ENCODE data around the gene FOXP1. TPM values are rescaled to one million over a fixed set of nuclear protein-coding genes. Genes with fewer than 3 reads are reported as not detected.

The FOXP1 gene
- total and polyA plus RNA-seq, 4 donors: 15.2 to 263 (median 110) TPM

DNA sequence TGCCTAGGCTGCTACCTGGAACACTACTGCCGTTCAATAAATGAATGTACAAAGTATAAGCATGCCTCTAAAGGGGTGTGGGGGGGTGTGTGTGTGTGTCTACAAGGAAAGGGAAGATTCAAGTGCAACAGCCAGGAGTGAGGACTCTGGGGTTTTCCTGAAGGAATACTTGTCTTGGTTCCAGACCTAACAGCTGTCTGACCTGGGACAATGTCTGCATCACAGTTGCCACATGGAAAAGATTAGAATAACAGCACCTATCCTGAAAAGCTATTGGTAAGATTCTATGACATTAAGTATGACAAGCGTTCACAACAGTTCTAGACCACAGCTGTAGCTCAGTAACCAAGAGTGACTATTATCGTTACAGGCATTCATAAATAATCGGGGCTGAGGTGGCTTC, 345.2 kb downstream of the FOXP1 start:
- H3K4me1 ChIP-seq (ENCODE audit: control insufficient read depth in 1 of 2, insufficient read depth in 2 of 2, low read length in 2 of 2): peaks cover 4 to 13% of the 10 kb centered on the region in 2 donors
- no peaks in the 10 kb centered on the region for H3K27me3 ChIP-seq (ENCODE audit: control insufficient read depth in 1 of 2, insufficient read depth in 2 of 2, low read length in 1 of 2)
- H3K9me3 ChIP-seq (ENCODE audit: control insufficient read depth, low read length): no peaks in the 10 kb centered on the region
- 58% methylated on average over 4 of the region's 4 CpGs for WGBS, 2 donors
- peak overlapping the region; percentile 90 to 100 for H3K27ac ChIP-seq (ENCODE audit: low read depth in 1 of 2, low read length in 2 of 2)
- H3K4me3 ChIP-seq (ENCODE audit: low read length in 2 of 2): no peak overlapping the region
- H3K36me3 ChIP-seq (ENCODE audit: control insufficient read depth in 1 of 2, insufficient read depth in 2 of 2, low read length in 1 of 2): no peaks in the 10 kb centered on the region
- intact Hi-C loops (cut with DNase I): no loop called here
- DNase-seq (no peak), ATAC-seq (ENCODE audit: low FRiP score) (no peak)

DNA sequence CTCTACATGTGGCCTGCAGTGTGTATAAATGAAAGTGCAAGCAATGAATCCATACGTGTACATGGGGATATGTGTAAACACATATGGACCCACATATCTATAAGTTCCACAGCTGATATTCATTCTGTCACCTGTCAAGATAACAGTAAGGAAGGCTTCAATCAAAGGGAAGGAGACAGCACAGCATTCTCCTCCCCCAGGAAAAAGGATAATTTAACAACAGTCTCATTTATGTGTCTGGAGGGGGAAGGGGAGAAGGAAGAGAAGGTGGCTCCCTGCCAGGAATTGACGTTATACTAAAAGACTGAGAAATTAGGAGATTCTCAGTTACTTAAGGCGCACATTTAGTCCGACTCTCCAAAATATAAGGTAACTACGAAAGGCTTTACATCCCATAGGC, 345.9 kb downstream of the FOXP1 start:
- Histone ChIP-seq H3K4me1 (ENCODE audit: control insufficient read depth in 1 of 2, insufficient read depth in 2 of 2, low read length in 2 of 2) (peaks cover 4 to 13% of the 10 kb centered on the region in 2 donors), H3K4me3 (ENCODE audit: low read length in 2 of 2) (no peak overlapping the region), H3K36me3 (ENCODE audit: control insufficient read depth in 1 of 2, insufficient read depth in 2 of 2, low read length in 1 of 2) (no peaks in the 10 kb centered on the region), H3K9me3 (ENCODE audit: control insufficient read depth, low read length) (no peaks in the 10 kb centered on the region), H3K27ac (ENCODE audit: low read depth in 1 of 2, low read length in 2 of 2) (peak overlapping the region; percentile 32 to 100), H3K27me3 (ENCODE audit: control insufficient read depth in 1 of 2, insufficient read depth in 2 of 2, low read length in 1 of 2) (no peaks in the 10 kb centered on the region)
- WGBS, 2 donors: 34 to 40% methylated on average over 5 of the region's 5 CpGs
- intact Hi-C loops (cut with DNase I): no loop called here
- no peak for ATAC-seq (ENCODE audit: low FRiP score)
- DNase-seq: no peak

DNA sequence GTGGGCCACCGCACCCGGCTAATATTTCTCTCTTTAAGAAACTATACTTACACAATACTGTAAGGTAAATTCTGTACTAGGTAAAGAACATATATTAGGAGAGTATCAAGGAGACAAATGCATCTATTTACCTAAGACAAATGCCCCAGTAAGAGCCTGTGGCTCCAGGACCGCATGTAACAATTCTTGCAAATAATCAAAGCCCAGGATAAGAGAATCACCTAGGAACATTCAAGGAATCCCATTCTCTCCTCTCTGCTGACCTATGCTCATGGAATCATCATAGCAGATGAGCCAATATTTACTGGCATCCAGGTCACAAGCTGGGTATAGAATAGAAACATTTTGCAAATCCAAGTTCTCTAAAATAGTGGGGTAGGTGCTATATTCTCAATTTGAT, 347.7 kb downstream of the FOXP1 start:
- DNase-seq (no peak), ATAC-seq (ENCODE audit: low FRiP score) (no peak)
- Histone ChIP-seq H3K4me1 (ENCODE audit: control insufficient read depth in 1 of 2, insufficient read depth in 2 of 2, low read length in 2 of 2) (peaks cover 4 to 13% of the 10 kb centered on the region in 2 donors), H3K36me3 (ENCODE audit: control insufficient read depth in 1 of 2, insufficient read depth in 2 of 2, low read length in 1 of 2) (no peaks in the 10 kb centered on the region), H3K4me3 (ENCODE audit: low read length in 2 of 2) (no peak overlapping the region), H3K27me3 (ENCODE audit: control insufficient read depth in 1 of 2, insufficient read depth in 2 of 2, low read length in 1 of 2) (no peaks in the 10 kb centered on the region), H3K27ac (ENCODE audit: low read depth in 1 of 2, low read length in 2 of 2) (no peak overlapping the region), H3K9me3 (ENCODE audit: control insufficient read depth, low read length) (no peaks in the 10 kb centered on the region)
- intact Hi-C loops (cut with DNase I): no loop called here
- 89 to 98% methylated on average over 3 of the region's 3 CpGs for WGBS, 2 donors

DNA sequence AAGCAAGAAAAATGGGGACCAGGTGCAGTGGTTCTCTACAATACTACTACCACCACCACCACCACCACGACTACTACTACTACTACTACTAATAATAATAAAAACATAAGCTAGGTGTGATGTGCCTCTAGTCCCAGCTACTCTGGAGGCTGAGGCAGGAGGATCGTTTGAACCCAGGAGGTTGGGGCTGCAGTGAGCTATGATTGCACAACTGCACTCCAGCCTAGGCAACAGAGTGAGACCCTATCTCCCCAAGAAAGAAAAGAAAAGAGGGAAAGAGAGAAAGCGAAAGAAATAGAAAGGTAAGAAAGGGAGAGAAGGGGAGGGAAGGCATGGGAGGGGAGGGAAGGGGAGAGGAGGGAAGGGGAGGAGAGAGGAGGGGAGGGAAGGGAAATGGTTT, 350.6 kb downstream of the FOXP1 start:
- no peaks in the 10 kb centered on the region for H3K36me3 ChIP-seq (ENCODE audit: control insufficient read depth in 1 of 2, insufficient read depth in 2 of 2, low read length in 1 of 2)
- intact Hi-C loops (cut with DNase I): no loop called here
- H3K4me1 ChIP-seq (ENCODE audit: control insufficient read depth in 1 of 2, insufficient read depth in 2 of 2, low read length in 2 of 2): peaks cover 3 to 7% of the 10 kb centered on the region in 2 donors
- WGBS, 2 donors: 94% methylated on average over 3 of the region's 3 CpGs
- H3K27ac ChIP-seq (ENCODE audit: low read depth in 1 of 2, low read length in 2 of 2): no peak overlapping the region
- H3K4me3 ChIP-seq (ENCODE audit: low read length in 2 of 2): no peak overlapping the region
- no peak for ATAC-seq (ENCODE audit: low FRiP score)
- no peaks in the 10 kb centered on the region for H3K9me3 ChIP-seq (ENCODE audit: control insufficient read depth, low read length)
- DNase-seq: no peak
- H3K27me3 ChIP-seq (ENCODE audit: control insufficient read depth in 1 of 2, insufficient read depth in 2 of 2, low read length in 1 of 2): no peaks in the 10 kb centered on the region

DNA sequence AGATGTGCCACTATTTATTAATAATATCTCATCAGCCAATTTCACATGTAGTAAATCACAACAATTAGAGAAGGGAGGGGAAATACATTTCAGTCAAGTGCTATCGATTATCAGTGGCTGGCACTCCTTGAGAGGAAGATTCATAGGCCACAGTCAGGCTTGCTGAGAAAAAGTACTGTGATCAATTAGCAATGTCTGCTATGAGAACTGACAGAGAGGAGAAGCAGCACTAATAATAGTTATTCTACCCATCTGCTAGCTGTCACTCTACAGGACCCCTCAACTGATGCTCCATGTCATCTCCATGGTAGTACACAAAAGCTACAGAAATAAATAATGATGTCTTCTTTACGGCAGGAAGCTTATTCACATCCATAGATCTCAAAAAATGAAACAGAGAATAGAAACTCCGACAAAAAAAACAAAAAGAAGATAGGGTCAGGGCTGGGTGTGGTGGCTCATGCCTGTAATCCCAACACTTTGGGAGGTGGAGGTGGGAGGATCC, 351.3 kb downstream of the FOXP1 start:
- H3K27ac ChIP-seq (ENCODE audit: low read depth in 1 of 2, low read length in 2 of 2): no peak overlapping the region
- no peak overlapping the region for H3K4me3 ChIP-seq (ENCODE audit: low read length in 2 of 2)
- DNase-seq (no peak), ATAC-seq (ENCODE audit: low FRiP score) (no peak)
- intact Hi-C loops (cut with DNase I): no loop called here
- 72% methylated on average over 3 of the region's 3 CpGs for WGBS, 2 donors
- no peaks in the 10 kb centered on the region for H3K9me3 ChIP-seq (ENCODE audit: control insufficient read depth, low read length)
- no peaks in the 10 kb centered on the region for H3K27me3 ChIP-seq (ENCODE audit: control insufficient read depth in 1 of 2, insufficient read depth in 2 of 2, low read length in 1 of 2)
- H3K4me1 ChIP-seq (ENCODE audit: control insufficient read depth in 1 of 2, insufficient read depth in 2 of 2, low read length in 2 of 2): peaks cover 3% of the 10 kb centered on the region in 2 donors
- H3K36me3 ChIP-seq (ENCODE audit: control insufficient read depth in 1 of 2, insufficient read depth in 2 of 2, low read length in 1 of 2): no peaks in the 10 kb centered on the region

DNA sequence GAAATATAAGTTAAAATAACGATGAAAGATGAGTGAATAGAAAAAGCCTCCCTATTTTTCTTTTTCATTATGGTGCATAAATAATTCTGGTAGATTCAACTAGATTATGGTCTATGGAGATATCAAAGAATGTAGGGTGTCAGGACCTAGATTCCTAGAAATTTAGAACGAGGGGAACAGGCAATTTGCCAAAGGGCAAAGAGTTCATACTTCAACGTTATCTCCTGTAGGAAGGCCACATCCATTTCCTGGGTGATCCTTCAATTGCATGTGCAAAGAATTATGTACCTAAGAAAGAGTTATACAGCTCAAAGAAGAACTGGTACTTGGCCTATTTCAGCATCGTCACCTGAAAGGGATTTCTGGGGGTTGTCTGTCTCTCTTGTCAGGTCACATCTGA, 351.8 kb downstream of the FOXP1 start:
- intact Hi-C loops (cut with DNase I): no loop called here
- no peaks in the 10 kb centered on the region for H3K9me3 ChIP-seq (ENCODE audit: control insufficient read depth, low read length)
- ATAC-seq (ENCODE audit: low FRiP score): no peak
- DNase-seq: no peak
- WGBS, 2 donors: 45 to 46% methylated on average over 4 of the region's 4 CpGs
- H3K36me3 ChIP-seq (ENCODE audit: control insufficient read depth in 1 of 2, insufficient read depth in 2 of 2, low read length in 1 of 2): no peaks in the 10 kb centered on the region
- no peaks in the 10 kb centered on the region for H3K27me3 ChIP-seq (ENCODE audit: control insufficient read depth in 1 of 2, insufficient read depth in 2 of 2, low read length in 1 of 2)
- H3K4me1 ChIP-seq (ENCODE audit: control insufficient read depth in 1 of 2, insufficient read depth in 2 of 2, low read length in 2 of 2): peaks cover 3% of the 10 kb centered on the region in 2 donors
- no peak overlapping the region for H3K4me3 ChIP-seq (ENCODE audit: low read length in 2 of 2)
- H3K27ac ChIP-seq (ENCODE audit: low read depth in 1 of 2, low read length in 2 of 2): no peak overlapping the region

DNA sequence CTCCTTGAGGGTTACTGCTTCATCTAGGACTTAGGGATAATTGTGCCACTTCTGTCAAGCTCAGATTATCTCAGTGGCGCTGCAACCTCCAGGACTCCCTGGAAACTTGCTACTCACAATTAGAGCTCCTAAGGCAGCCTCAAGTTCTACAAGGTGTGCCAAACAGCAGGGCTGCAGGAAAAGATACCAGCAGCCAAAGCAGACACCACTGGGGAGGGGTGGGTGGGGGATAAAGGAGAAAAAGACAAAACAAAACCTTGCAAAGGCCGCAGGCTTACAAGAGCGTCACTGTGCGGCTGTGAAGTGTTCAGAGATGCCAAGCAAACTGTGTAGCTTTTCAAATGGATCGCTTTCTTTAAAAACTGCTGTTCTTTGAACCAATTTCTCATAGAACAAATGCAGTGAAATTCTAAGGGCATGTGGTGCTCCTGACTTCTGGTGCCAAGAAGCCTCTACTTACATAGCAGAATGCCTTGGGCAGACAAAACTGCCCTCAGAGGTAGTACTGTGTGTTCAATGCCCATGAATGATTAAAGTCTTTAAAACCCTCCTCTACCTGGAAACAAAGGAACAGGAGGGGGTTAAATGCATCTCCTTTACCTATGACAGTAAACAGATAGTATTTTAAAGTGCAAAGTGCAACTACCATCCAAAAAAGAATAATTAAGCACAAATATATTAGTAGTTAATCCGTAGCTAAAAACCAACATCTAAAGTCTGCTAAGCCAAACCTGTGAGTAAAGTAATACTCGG, 353.4 kb downstream of the FOXP1 start:
- 7 to 10% methylated on average over 7 of the region's 7 CpGs for WGBS, 2 donors
- DNase-seq (no peak), ATAC-seq (ENCODE audit: low FRiP score) (no peak)
- Histone ChIP-seq H3K27me3 (ENCODE audit: control insufficient read depth in 1 of 2, insufficient read depth in 2 of 2, low read length in 1 of 2) (no peaks in the 10 kb centered on the region), H3K27ac (ENCODE audit: low read depth in 1 of 2, low read length in 2 of 2) (peak overlapping the region; percentile 44 to 59), H3K4me3 (ENCODE audit: low read length in 2 of 2) (peak overlapping the region; percentile 20 to 34), H3K4me1 (ENCODE audit: control insufficient read depth in 1 of 2, insufficient read depth in 2 of 2, low read length in 2 of 2) (peaks cover 3 to 5% of the 10 kb centered on the region in 2 donors), H3K9me3 (ENCODE audit: control insufficient read depth, low read length) (no peaks in the 10 kb centered on the region), H3K36me3 (ENCODE audit: control insufficient read depth in 1 of 2, insufficient read depth in 2 of 2, low read length in 1 of 2) (no peaks in the 10 kb centered on the region)
- intact Hi-C loops (cut with DNase I): loop anchor here in 1 of 2 donors (5.0 kb wide), 1 partner anchor 58 kb away; no protein-coding TSS in a partner anchor

DNA sequence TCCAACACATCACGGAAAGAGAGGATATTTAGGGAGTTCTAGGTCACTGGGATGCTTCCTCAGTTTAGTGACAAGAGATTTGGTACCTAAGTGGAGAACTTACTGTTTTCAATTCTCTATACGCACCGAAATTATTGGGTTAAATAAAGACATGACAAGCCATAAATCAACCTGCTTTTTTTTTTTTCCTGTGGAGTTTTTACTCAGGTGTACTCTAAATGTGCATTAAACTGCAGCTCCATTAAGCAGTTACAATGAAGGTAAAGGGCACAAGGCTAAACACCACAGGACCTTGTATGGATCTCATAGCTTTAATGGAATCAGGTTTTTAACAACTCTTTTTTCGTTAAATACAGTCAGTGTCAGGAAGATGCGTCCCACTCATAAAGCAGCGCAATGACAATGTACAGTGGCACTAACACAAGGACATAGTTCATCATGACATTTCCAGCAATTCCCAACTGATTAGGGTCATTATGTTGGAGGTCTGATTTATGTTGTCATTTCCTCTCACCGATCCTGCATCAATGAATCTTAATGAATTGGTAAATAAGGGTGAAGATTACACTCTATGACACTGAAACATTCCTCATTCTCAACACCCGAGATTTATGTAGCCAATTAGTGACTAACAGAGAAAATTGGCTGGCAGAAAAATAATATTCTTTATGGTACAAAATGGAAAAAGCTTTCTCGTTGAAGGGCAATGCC, 355.2 kb downstream of the FOXP1 start:
- no peak for DNase-seq
- no peaks in the 10 kb centered on the region for H3K36me3 ChIP-seq (ENCODE audit: control insufficient read depth in 1 of 2, insufficient read depth in 2 of 2, low read length in 1 of 2)
- no peaks in the 10 kb centered on the region for H3K9me3 ChIP-seq (ENCODE audit: control insufficient read depth, low read length)
- 56 to 63% methylated on average over 9 of the region's 9 CpGs for WGBS, 2 donors
- H3K27me3 ChIP-seq (ENCODE audit: control insufficient read depth in 1 of 2, insufficient read depth in 2 of 2, low read length in 1 of 2): no peaks in the 10 kb centered on the region
- peaks cover 3 to 9% of the 10 kb centered on the region in 2 donors for H3K4me1 ChIP-seq (ENCODE audit: control insufficient read depth in 1 of 2, insufficient read depth in 2 of 2, low read length in 2 of 2)
- intact Hi-C loops (cut with DNase I): loop anchor here in 1 of 2 donors (5.0 kb wide), 1 partner anchor 56 kb away; no protein-coding TSS in a partner anchor
- no peak overlapping the region for H3K4me3 ChIP-seq (ENCODE audit: low read length in 2 of 2)
- H3K27ac ChIP-seq (ENCODE audit: low read depth in 1 of 2, low read length in 2 of 2): peak overlapping the region in 1 of 2 donors; percentile 76
- no peak for ATAC-seq (ENCODE audit: low FRiP score)
